ENCODE measurements around the gene PRSS1.
"Not testable (repeated sequence)": the region's sequence is repeated elsewhere in the genome, so short reads cannot be mapped to it uniquely, and the experiment has no call there.

PRSS1 gene

GRCh38 chr7:142748410-142748809 lies 862 bp upstream of the PRSS1 start:
- DNase-seq = not testable (repeated sequence)

GRCh38 chr7:142750321-142750938 lies 1.2 kb downstream of the PRSS1 start:
- DNase-seq = no peak

- DNase-seq = not testable (repeated sequence)
Measured at GRCh38 chr7:142751526-142752175, 2.4 kb downstream of the PRSS1 start.

- DNase-seq = no peak
Measured at GRCh38 chr7:142752376-142753225, 3.3 kb downstream of the PRSS1 start.

GRCh38 chr7:142753366-142753765 lies 4.1 kb downstream of the PRSS1 start:
- no peak for DNase-seq

- not testable (repeated sequence) for DNase-seq
Measured at GRCh38 chr7:142753925-142754491, 4.7 kb downstream of the PRSS1 start.

- no peak for DNase-seq
Measured at GRCh38 chr7:142754681-142755575, 5.7 kb downstream of the PRSS1 start.

- DNase-seq = not testable (repeated sequence)
Measured at GRCh38 chr7:142758312-142758711, 9.0 kb downstream of the PRSS1 start.

- no peak for DNase-seq
Measured at GRCh38 chr7:142759433-142759832, 10.2 kb downstream of the PRSS1 start.

- no peak for DNase-seq
Measured at GRCh38 chr7:142760071-142760642, 10.9 kb downstream of the PRSS1 start.

GRCh38 chr7:142761606-142762005 lies 12.3 kb downstream of the PRSS1 start:
- DNase-seq = not testable (repeated sequence)

GRCh38 chr7:142762104-142762503 lies 12.8 kb downstream of the PRSS1 start:
- DNase-seq = no peak

- DNase-seq = no peak
Measured at GRCh38 chr7:142767451-142767850, 18.2 kb downstream of the PRSS1 start.

- DNase-seq = no peak
Measured at GRCh38 chr7:142767861-142768260, 18.6 kb downstream of the PRSS1 start.

- not testable (repeated sequence) for DNase-seq
Measured at GRCh38 chr7:142768885-142769284, 19.6 kb downstream of the PRSS1 start.

GRCh38 chr7:142770661-142771352 lies 21.5 kb downstream of the PRSS1 start, which contains the start of gene PRSS2:
PRSS2 (plus strand) TSS chr7:142770970; CDS start chr7:142770983, 13 bp downstream.
- DNase-seq = no peak

- DNase-seq = no peak
Measured at GRCh38 chr7:142771353-142771723, 22.1 kb downstream of the PRSS1 start.

- DNase-seq = no peak
Measured at GRCh38 chr7:142772051-142772450, 22.8 kb downstream of the PRSS1 start.

- DNase-seq = no peak
Measured at GRCh38 chr7:142772673-142773072, 23.4 kb downstream of the PRSS1 start.

GRCh38 chr7:142773230-142773629 lies 24.0 kb downstream of the PRSS1 start:
- no peak for DNase-seq

All from suppressor macrophage (primary cell).